ENCODE results near the gene HEMGN.

The HEMGN gene

DNA sequence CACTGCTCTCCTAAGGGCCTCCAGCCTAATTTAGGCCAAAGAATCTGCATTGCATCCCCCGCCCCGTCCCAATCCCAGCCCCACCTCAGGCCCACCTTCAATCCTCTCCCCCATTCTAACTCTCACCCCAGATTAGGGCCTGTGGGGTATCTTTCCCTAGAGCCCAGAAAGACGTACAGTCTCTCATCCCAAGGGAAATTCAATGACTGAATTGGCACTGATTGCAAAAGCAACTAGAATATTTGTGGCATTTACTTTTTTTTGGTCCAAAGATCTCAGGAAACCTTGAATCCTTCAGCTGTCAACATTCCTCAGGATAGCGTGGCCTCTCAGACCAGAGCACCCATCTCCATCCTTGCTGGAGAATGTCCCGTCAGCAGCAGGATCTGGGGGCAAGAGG lies 46.2 kb downstream of the HEMGN start:
- DNase-seq = no peak

DNA sequence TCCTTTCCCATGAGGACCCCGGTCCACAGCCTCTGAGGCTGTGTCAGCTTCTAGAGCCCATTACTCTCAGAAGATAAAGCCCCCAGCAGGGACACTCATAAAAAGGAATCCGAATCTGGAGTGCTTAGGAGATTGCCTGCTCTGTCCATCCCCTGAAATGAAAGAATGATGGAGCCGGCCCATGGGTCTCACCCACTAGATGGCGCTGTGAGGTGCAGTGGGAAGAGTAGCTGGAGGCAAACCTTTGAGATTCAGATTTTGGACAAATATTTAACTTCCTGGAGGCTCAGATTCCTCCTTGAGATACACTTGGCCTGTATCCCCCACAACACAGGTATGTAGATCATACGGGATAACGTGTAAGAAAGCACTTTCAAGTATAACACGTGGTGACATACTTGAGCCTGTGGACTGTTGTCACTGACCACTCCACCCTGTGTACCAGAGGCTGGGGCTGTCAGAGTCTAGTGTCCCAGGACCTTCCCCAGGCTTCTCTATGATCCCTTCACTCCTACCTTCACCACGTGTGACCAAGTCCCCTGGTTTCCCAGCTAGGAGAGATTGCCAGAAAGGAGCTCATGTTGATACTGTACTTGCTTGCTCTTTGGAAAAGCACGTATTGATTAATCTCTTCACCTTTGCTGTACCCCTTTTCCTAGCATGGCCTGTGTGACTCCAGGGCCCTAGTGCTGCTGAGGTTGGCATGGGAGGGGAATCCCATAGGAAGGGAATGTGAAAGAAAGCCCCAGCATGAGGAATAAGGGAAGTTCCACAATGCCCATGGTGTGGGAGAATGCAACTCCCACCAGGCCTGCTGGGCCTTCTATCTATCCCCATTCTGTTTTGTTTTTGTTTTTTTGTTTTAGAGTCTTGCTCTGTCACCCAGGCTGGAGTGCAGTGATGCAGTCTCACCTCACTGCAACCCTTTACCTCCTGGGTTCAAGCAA lies 47.8 kb downstream of the HEMGN start:
- no peak for DNase-seq

DNA sequence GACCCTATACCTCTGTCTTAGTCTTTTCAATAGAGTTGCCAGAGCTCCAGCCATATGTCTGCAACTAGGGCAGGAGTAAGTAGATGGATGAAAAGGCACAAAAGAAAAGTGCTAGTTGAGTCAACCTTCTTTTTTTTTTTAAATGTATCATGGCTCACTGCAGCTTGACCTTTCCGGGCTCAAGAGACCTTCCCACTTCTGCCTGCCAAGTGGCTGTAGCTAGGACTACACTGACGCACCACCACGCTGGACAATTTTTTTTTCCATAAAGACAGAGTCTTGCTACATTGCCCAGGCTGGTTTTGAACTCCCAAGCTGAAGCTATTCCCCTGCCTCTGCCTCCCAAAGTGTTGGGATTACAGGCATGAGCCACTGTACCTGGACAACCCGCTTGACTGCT lies 57.6 kb downstream of the HEMGN start:
- no peak for DNase-seq

All from SIG-M5 (cell line).